Activated CD8-positive, alpha-beta T cell treated with anti-CD3 and anti-CD28 coated beads for 36 hours (primary cell): ENCODE results near the gene IL1R1. TPM values are rescaled to one million over a fixed set of nuclear protein-coding genes. Genes with fewer than 3 reads are reported as not detected.

ENCODE experiments used
- ATAC-seq: fragments of 200-7000 bp; cut with Tn5 transposase; one replicate; pipeline ENCODE4 v1.10.0; 2021; ENCODE audit warnings: mild to moderate bottlenecking, moderate library complexity
- CTCF ChIA-PET: fragments of 350-600 bp; sonication (Branson Sonifier 250); formaldehyde crosslinking; loops from one replicate; lab custom pipeline; 2021; ENCODE audit warnings: antibody characterized with exemption; lab: Charles Lee
- POLR2A ChIA-PET: fragments of 350-600 bp; sonication (Branson Sonifier 250); formaldehyde crosslinking; loops from one replicate; lab custom pipeline; 2021; ENCODE audit warnings: antibody characterized with exemption; lab: Charles Lee
- DNase-seq: peaks from one replicate; pipeline ENCODE4 v3.0.0-alpha.2; 2020
- H3K27ac Mint-ChIP-seq: one replicate; pipeline ENCODE4 v1.8.0; 2021; ENCODE audit warnings: mild to moderate bottlenecking, mixed read lengths
- H3K27me3 Mint-ChIP-seq: one replicate; pipeline ENCODE4 v1.8.0; 2021; ENCODE audit warnings: mixed read lengths
- H3K36me3 Mint-ChIP-seq: one replicate; pipeline ENCODE4 v1.8.0; 2021; ENCODE audit warnings: low read depth, mixed read lengths
- H3K4me1 Mint-ChIP-seq: one replicate; pipeline ENCODE4 v1.8.0; 2021; ENCODE audit warnings: low read depth, mixed read lengths
- H3K4me3 Mint-ChIP-seq: one replicate; pipeline ENCODE4 v1.8.0; 2021; ENCODE audit warnings: mild to moderate bottlenecking, moderate library complexity, mixed read lengths
- H3K9me3 Mint-ChIP-seq: one replicate; pipeline ENCODE4 v1.8.0; 2021; ENCODE audit warnings: mixed read lengths
- intact Hi-C: fragments of 100-400 bp; cut with micrococcal nuclease; formaldehyde crosslinking; loops from one replicate; pipeline ENCODE4 v1.10.0; 2022
- total RNA-seq, 2 experiments: library from RNA; stranded (reverse); gene quantifications; one replicate each; pipeline ENCODE4 v1.2.3, GENCODE V29; 2021
- TF ChIP-seq, protein P1 (sequence below): fragments of 200-600 bp; IDR thresholded peaks from one replicate; pipeline ENCODE4 v1.8.0; 2022; ENCODE audit warnings: antibody characterized with exemption, mild to moderate bottlenecking

Gene IL1R1
- total RNA-seq, 2 experiments from 2014 or later: 0.63 to 0.68 TPM

- ATAC-seq (no peak), DNase-seq (no peak)
- no peaks in the 10 kb centered on the region for H3K27me3 Mint-ChIP-seq
- ChIA-PET POLR2A (no interaction called here), CTCF (interaction anchor here (0.7 to 2.2 kb wide), 5 partner anchors 12 to 271 kb away, joined by 3 to 6 read pairs (median 4); no protein-coding TSS in a partner anchor)
- TF ChIP-seq, protein P1, sequence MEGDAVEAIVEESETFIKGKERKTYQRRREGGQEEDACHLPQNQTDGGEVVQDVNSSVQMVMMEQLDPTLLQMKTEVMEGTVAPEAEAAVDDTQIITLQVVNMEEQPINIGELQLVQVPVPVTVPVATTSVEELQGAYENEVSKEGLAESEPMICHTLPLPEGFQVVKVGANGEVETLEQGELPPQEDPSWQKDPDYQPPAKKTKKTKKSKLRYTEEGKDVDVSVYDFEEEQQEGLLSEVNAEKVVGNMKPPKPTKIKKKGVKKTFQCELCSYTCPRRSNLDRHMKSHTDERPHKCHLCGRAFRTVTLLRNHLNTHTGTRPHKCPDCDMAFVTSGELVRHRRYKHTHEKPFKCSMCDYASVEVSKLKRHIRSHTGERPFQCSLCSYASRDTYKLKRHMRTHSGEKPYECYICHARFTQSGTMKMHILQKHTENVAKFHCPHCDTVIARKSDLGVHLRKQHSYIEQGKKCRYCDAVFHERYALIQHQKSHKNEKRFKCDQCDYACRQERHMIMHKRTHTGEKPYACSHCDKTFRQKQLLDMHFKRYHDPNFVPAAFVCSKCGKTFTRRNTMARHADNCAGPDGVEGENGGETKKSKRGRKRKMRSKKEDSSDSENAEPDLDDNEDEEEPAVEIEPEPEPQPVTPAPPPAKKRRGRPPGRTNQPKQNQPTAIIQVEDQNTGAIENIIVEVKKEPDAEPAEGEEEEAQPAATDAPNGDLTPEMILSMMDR: no peak
- no peak overlapping the region for H3K4me3 Mint-ChIP-seq
- H3K4me1 Mint-ChIP-seq: no peaks in the 10 kb centered on the region
- H3K27ac Mint-ChIP-seq: no peak overlapping the region
- H3K9me3 Mint-ChIP-seq: peaks cover 7% of the 10 kb centered on the region
- no peaks in the 10 kb centered on the region for H3K36me3 Mint-ChIP-seq
- intact Hi-C loops: no loop called here
Measured at GRCh38 chr2:102154946-102155702, 12.6 kb downstream of the IL1R1 start.

DNA sequence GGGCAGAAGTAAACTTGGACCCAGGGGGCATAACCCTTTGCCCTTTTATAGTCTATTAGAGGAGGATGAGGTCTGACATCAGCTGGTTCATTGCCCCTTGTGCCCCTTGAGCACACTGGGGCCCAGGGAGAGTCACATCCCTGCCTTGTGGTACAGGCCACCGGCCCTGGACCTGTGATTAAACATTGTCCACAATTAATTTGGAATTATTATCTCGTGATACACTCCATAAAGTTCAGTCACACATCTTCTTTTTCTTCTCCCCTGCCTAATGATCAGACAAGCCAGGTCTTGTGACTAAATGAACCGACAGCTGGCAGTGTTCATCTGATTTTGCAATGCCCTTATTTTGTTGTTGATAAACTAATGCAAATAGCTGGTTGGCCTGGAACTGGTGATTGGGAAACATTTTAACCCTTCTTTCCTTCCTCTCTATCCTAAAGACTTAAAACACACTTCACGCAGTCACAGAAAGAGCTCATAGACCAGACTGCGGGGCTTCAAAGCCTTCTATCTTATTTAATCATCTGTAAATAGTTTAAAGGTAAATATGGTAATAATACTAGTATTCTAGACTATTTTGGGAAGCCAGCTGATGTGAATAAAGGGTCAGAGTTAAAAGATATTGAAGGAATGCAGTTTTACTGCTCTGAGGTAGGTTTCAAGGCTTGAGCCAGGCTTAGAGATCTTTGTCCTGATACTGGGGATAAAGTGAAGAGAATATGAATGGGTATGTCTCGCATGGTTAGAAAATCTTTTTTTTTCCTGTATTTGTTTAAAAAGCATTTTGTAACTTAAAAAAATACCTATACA, 13.4 kb downstream of the IL1R1 start:
- Mint-ChIP-seq H3K27me3 (no peaks in the 10 kb centered on the region), H3K36me3 (no peaks in the 10 kb centered on the region), H3K4me1 (no peaks in the 10 kb centered on the region), H3K27ac (no peak overlapping the region), H3K4me3 (no peak overlapping the region), H3K9me3 (peaks cover 7% of the 10 kb centered on the region)
- ChIA-PET CTCF (interaction anchor here (1.1 to 2.2 kb wide), 3 partner anchors 11 to 272 kb away, joined by 3 to 6 read pairs (median 4); no protein-coding TSS in a partner anchor), POLR2A (no interaction called here)
- no peak for DNase-seq
- TF ChIP-seq, protein P1: no peak
- intact Hi-C loops: no loop called here
- no peak for ATAC-seq

- no peaks in the 10 kb centered on the region for H3K27me3 Mint-ChIP-seq
- DNase-seq (no peak), ATAC-seq (no peak)
- intact Hi-C loops: no loop called here
- no peaks in the 10 kb centered on the region for H3K36me3 Mint-ChIP-seq
- ChIA-PET POLR2A (no interaction called here), CTCF (interaction anchor here (1.0 to 1.7 kb wide), 2 partner anchors 8 to 138 kb away, joined by 3 to 7 read pairs; no protein-coding TSS in a partner anchor)
- no peak overlapping the region for H3K4me3 Mint-ChIP-seq
- H3K4me1 Mint-ChIP-seq: no peaks in the 10 kb centered on the region
- H3K27ac Mint-ChIP-seq: no peak overlapping the region
- H3K9me3 Mint-ChIP-seq: peaks cover 5% of the 10 kb centered on the region
- TF ChIP-seq, protein P1: no peak
Measured at GRCh38 chr2:102158011-102158755, 15.6 kb downstream of the IL1R1 start.

- DNase-seq: no peak
- ATAC-seq: no peak
- TF ChIP-seq, protein P1: no peak
- no peaks in the 10 kb centered on the region for H3K27me3 Mint-ChIP-seq
- POLR2A ChIA-PET: no interaction called here
- CTCF ChIA-PET: interaction anchor here (0.9 to 1.2 kb wide), 3 partner anchors 14 to 81 kb away, joined by 3 read pairs; no protein-coding TSS in a partner anchor
- H3K36me3 Mint-ChIP-seq: no peaks in the 10 kb centered on the region
- intact Hi-C loops: no loop called here
- no peak overlapping the region for H3K4me3 Mint-ChIP-seq
- no peaks in the 10 kb centered on the region for H3K4me1 Mint-ChIP-seq
- H3K27ac Mint-ChIP-seq: no peak overlapping the region
- peaks cover 3% of the 10 kb centered on the region for H3K9me3 Mint-ChIP-seq
Measured at GRCh38 chr2:102159295-102159694, 16.7 kb downstream of the IL1R1 start.
